ENCODE data around the gene TRPV2.

DNA sequence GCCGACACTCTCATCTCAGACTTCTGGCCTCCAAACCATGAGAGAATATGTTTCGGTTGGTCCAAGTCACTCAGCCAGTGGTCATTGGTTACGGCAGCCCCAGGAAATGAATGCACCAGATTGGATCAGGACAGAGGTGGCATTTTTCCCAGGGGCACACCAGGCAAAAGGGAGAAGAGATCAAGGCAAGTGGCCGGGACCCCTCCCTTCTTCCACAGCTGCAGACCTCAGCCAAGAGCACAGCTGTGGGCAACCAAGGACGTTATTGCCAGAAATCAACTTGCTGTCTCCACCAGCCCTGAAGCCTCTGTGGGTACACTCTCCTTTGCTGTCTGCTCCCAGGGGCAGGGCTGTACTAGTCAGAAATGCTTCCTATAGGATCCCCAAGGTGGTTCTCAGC, 55.9 kb downstream of the TRPV2 start:
- TF ChIP-seq, protein P1, sequence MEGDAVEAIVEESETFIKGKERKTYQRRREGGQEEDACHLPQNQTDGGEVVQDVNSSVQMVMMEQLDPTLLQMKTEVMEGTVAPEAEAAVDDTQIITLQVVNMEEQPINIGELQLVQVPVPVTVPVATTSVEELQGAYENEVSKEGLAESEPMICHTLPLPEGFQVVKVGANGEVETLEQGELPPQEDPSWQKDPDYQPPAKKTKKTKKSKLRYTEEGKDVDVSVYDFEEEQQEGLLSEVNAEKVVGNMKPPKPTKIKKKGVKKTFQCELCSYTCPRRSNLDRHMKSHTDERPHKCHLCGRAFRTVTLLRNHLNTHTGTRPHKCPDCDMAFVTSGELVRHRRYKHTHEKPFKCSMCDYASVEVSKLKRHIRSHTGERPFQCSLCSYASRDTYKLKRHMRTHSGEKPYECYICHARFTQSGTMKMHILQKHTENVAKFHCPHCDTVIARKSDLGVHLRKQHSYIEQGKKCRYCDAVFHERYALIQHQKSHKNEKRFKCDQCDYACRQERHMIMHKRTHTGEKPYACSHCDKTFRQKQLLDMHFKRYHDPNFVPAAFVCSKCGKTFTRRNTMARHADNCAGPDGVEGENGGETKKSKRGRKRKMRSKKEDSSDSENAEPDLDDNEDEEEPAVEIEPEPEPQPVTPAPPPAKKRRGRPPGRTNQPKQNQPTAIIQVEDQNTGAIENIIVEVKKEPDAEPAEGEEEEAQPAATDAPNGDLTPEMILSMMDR (IDR thresholded peaks at IDR 0.05): no peak
- TF ChIP-seq POLR2AphosphoS5 (IDR thresholded peaks at IDR 0.05) (no peak), POLR2A (IDR thresholded peaks at IDR 0.05) (no peak)
